Activated CD8-positive, alpha-beta T cell treated with anti-CD3 and anti-CD28 coated beads for 36 hours (primary cell): ENCODE results near the gene RAB11FIP4. TPM values are rescaled to one million over a fixed set of nuclear protein-coding genes. Genes with fewer than 3 reads are reported as not detected.

Source experiments
- ATAC-seq: fragments of 200-7000 bp; cut with Tn5 transposase; one replicate; pipeline ENCODE4 v1.10.0; 2021; ENCODE audit warnings: mild to moderate bottlenecking, moderate library complexity
- CTCF ChIA-PET: fragments of 350-600 bp; sonication (Branson Sonifier 250); formaldehyde crosslinking; loops from one replicate; lab custom pipeline; 2021; ENCODE audit warnings: antibody characterized with exemption; lab: Charles Lee
- POLR2A ChIA-PET: fragments of 350-600 bp; sonication (Branson Sonifier 250); formaldehyde crosslinking; loops from one replicate; lab custom pipeline; 2021; ENCODE audit warnings: antibody characterized with exemption; lab: Charles Lee
- DNase-seq: peaks from one replicate; pipeline ENCODE4 v3.0.0-alpha.2; 2020
- H3K27ac Mint-ChIP-seq: one replicate; pipeline ENCODE4 v1.8.0; 2021; ENCODE audit warnings: mild to moderate bottlenecking, mixed read lengths
- H3K27me3 Mint-ChIP-seq: one replicate; pipeline ENCODE4 v1.8.0; 2021; ENCODE audit warnings: mixed read lengths
- H3K36me3 Mint-ChIP-seq: one replicate; pipeline ENCODE4 v1.8.0; 2021; ENCODE audit warnings: low read depth, mixed read lengths
- H3K4me1 Mint-ChIP-seq: one replicate; pipeline ENCODE4 v1.8.0; 2021; ENCODE audit warnings: low read depth, mixed read lengths
- H3K4me3 Mint-ChIP-seq: one replicate; pipeline ENCODE4 v1.8.0; 2021; ENCODE audit warnings: mild to moderate bottlenecking, moderate library complexity, mixed read lengths
- H3K9me3 Mint-ChIP-seq: one replicate; pipeline ENCODE4 v1.8.0; 2021; ENCODE audit warnings: mixed read lengths
- CTCF ChIP-seq: fragments of 200-600 bp; IDR thresholded peaks from one replicate; pipeline ENCODE4 v1.8.0; 2022; ENCODE audit warnings: antibody characterized with exemption, mild to moderate bottlenecking
- intact Hi-C: fragments of 100-400 bp; cut with micrococcal nuclease; formaldehyde crosslinking; loops from one replicate; pipeline ENCODE4 v1.10.0; 2022
- total RNA-seq, 2 experiments: library from RNA; stranded (reverse); gene quantifications; one replicate each; pipeline ENCODE4 v1.2.3, GENCODE V29; 2021

Gene RAB11FIP4
- total RNA-seq, 2 experiments from 2014 or later, result 38.2 to 39.1 TPM

- CTCF ChIA-PET, result interaction anchor here (0.6 kb wide), 1 partner anchor 31 kb away, joined by 3 read pairs; no protein-coding TSS in a partner anchor
- Mint-ChIP-seq H3K27me3 (no peaks in the 10 kb centered on the region), H3K9me3 (no peaks in the 10 kb centered on the region), H3K36me3 (no peaks in the 10 kb centered on the region), H3K4me3 (no peak overlapping the region), H3K4me1 (no peaks in the 10 kb centered on the region), H3K27ac (no peak overlapping the region)
- DNase-seq (no peak), ATAC-seq (no peak)
- intact Hi-C loops, result no loop called here
- no peak for TF ChIP-seq CTCF
- POLR2A ChIA-PET, result no interaction called here
These were observed 61.2 kb downstream of the RAB11FIP4 start for GRCh38 chr17:31452561-31453110.

GRCh38 chr17:31453896-31454295, 62.4 kb downstream of the RAB11FIP4 start:
- H3K36me3 Mint-ChIP-seq, result no peaks in the 10 kb centered on the region
- ChIA-PET CTCF (no interaction called here), POLR2A (no interaction called here)
- intact Hi-C loops, result no loop called here
- no peaks in the 10 kb centered on the region for H3K27me3 Mint-ChIP-seq
- ATAC-seq (no peak), DNase-seq (no peak)
- no peak overlapping the region for H3K27ac Mint-ChIP-seq
- H3K4me3 Mint-ChIP-seq, result no peak overlapping the region
- no peak for TF ChIP-seq CTCF
- no peaks in the 10 kb centered on the region for H3K4me1 Mint-ChIP-seq
- no peaks in the 10 kb centered on the region for H3K9me3 Mint-ChIP-seq

DNA sequence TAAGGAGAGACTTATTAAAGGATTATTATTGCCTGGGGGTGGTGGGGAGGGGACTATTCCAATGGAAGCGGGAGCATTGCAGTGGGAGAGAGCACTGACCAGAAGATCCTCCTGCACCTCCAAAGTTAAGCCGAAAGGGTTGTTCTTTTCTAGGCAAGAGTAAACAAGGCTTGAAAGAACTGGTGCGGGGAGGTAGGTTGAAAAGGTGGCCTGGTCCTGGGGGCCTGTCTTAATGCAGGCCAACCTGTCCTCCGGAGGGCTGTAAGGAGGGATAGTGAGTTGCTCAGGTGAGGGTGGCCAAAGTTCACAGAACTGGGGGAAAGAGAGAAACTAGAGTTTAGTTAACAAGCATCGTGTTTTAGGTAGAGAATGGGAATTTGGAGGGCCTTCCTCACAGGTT, 65.3 kb downstream of the RAB11FIP4 start:
- DNase-seq (no peak), ATAC-seq (no peak)
- no peak for TF ChIP-seq CTCF
- CTCF ChIA-PET, result interaction anchor here (0.9 to 1.3 kb wide), 3 partner anchors 19 to 68 kb away, joined by 3 read pairs; no protein-coding TSS in a partner anchor
- Mint-ChIP-seq H3K27me3 (no peaks in the 10 kb centered on the region), H3K4me1 (no peaks in the 10 kb centered on the region), H3K36me3 (no peaks in the 10 kb centered on the region), H3K27ac (no peak overlapping the region), H3K9me3 (no peaks in the 10 kb centered on the region), H3K4me3 (no peak overlapping the region)
- POLR2A ChIA-PET, result no interaction called here
- intact Hi-C loops, result no loop called here

- CTCF ChIA-PET, result no interaction called here
- no peaks in the 10 kb centered on the region for H3K27me3 Mint-ChIP-seq
- no peak for ATAC-seq
- POLR2A ChIA-PET, result no interaction called here
- intact Hi-C loops, result no loop called here
- no peak for TF ChIP-seq CTCF
- no peaks in the 10 kb centered on the region for H3K4me1 Mint-ChIP-seq
- no peaks in the 10 kb centered on the region for H3K36me3 Mint-ChIP-seq
- H3K9me3 Mint-ChIP-seq, result no peaks in the 10 kb centered on the region
- no peak for DNase-seq
- no peak overlapping the region for H3K27ac Mint-ChIP-seq
- H3K4me3 Mint-ChIP-seq, result no peak overlapping the region
These were observed 66.1 kb downstream of the RAB11FIP4 start for GRCh38 chr17:31457391-31458234.

DNA sequence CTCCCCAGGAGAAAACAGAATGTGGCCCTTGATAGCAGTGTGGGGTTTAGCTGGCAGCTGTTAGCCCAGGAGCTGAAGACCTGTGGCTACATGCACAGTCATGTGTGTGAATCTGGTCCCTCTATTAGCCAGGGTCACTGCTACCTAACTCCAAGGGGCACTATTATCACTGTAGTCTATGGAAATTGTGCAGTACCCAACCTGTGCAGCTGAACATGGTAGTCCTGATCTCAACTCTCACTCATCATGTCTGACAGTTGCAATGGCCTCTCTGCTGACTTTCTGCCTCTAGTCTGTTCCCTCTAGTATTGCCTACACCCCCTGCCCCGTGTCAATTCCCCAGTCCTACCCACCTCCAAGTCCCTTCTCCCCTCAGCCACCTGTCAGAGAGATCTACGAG, 67.4 kb downstream of the RAB11FIP4 start:
- no peak overlapping the region for H3K4me3 Mint-ChIP-seq
- H3K4me1 Mint-ChIP-seq, result no peaks in the 10 kb centered on the region
- ChIA-PET POLR2A (no interaction called here), CTCF (interaction anchor here (0.8 to 1.1 kb wide), 2 partner anchors 22 to 70 kb away, joined by 3 read pairs; no protein-coding TSS in a partner anchor)
- H3K36me3 Mint-ChIP-seq, result no peaks in the 10 kb centered on the region
- no peak overlapping the region for H3K27ac Mint-ChIP-seq
- ATAC-seq (no peak), DNase-seq (no peak)
- no peaks in the 10 kb centered on the region for H3K9me3 Mint-ChIP-seq
- intact Hi-C loops, result no loop called here
- TF ChIP-seq CTCF, result no peak
- no peaks in the 10 kb centered on the region for H3K27me3 Mint-ChIP-seq
